Retinal pigment epithelial cell (primary cell): ENCODE results near the gene VWDE.
A peak's percentile ranks its signal among the peaks of the same experiment; 100 is the strongest.

Experiments used
- DNase-seq: peaks from one replicate; pipeline ENCODE4 v3.0.0-alpha.2; 2010; ENCODE audit warnings: low read depth
- H3K4me3 ChIP-seq: 2 replicates; pipeline ENCODE4 v1.5.1; 2011; ENCODE audit warnings: mild to moderate bottlenecking, low read length, control low read depth, moderate library complexity
- TF ChIP-seq, protein P1 (sequence below): conservative IDR thresholded peaks from 2 replicates; pipeline ENCODE4 v1.5.1; 2011; ENCODE audit warnings: low read depth, low read length, control low read depth, inconsistent platforms

The VWDE gene

DNA sequence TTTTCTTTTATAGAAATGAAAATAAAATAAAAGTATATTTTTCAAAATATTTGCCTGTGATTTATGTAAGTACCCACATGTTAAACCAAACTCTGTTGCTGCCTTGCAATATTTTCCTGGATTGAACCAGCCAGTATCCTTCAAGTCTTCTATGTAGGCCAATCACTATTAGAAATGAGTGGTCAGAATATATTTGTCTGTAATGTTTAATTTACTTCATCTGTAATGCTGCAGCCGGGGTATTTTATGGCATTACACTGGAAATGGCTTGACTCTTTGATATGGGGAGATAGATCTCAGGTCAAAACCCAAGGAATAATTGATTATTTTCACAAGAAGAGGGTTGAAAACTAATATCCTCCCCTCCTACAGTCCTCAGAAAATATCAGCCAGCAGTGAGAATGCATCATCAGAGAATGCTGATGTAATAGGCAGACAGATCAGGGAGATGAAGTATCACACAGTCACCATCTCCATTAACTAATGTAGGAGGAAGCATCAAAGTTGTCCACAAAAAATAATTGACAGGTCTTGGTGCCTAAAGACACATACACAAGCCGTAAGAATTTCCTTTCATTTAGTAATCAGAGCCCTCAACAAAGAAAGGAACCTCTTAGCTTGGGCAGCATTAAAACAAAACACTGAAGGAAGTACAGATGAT lies 82.5 kb downstream of the VWDE start:
- no peak for DNase-seq
- no peak overlapping the region for H3K4me3 ChIP-seq
- TF ChIP-seq, protein P1, sequence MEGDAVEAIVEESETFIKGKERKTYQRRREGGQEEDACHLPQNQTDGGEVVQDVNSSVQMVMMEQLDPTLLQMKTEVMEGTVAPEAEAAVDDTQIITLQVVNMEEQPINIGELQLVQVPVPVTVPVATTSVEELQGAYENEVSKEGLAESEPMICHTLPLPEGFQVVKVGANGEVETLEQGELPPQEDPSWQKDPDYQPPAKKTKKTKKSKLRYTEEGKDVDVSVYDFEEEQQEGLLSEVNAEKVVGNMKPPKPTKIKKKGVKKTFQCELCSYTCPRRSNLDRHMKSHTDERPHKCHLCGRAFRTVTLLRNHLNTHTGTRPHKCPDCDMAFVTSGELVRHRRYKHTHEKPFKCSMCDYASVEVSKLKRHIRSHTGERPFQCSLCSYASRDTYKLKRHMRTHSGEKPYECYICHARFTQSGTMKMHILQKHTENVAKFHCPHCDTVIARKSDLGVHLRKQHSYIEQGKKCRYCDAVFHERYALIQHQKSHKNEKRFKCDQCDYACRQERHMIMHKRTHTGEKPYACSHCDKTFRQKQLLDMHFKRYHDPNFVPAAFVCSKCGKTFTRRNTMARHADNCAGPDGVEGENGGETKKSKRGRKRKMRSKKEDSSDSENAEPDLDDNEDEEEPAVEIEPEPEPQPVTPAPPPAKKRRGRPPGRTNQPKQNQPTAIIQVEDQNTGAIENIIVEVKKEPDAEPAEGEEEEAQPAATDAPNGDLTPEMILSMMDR = no peak

DNA sequence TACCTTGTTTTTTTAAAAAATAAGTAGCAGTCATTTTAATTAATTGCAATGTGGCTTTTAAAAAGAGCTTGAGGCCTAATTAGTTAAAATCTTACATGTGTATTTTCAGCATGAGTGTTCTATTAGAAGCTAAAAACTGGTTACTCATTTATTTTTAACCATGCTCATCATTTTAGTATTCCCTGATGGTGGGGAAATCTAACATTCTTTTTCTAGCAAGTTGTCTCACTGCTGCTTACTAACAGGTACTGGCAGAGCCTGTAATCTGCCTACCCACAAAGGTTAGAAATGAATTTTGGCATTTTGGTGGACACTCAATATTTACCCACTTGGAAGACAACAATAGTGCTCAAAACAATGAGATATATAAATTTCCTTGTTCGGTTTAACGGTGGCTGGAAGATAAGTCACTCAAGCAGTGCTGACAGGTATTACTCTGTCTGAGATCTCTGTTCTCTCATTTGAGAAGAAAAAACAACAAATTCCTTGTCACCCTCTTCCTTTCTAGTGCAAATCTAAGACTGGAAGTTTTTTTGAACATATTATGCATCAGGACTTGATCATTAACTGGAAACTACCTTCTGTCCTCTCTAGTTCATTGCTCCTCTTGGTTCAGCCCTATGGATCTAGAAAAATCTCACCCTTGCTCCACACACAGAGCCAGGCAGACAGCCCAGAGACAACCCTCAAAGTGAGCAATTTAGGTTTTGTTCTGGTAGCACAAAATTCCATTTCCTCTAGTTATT lies 83.3 kb downstream of the VWDE start:
- DNase-seq = no peak
- TF ChIP-seq, protein P1 = no peak
- H3K4me3 ChIP-seq = no peak overlapping the region

DNA sequence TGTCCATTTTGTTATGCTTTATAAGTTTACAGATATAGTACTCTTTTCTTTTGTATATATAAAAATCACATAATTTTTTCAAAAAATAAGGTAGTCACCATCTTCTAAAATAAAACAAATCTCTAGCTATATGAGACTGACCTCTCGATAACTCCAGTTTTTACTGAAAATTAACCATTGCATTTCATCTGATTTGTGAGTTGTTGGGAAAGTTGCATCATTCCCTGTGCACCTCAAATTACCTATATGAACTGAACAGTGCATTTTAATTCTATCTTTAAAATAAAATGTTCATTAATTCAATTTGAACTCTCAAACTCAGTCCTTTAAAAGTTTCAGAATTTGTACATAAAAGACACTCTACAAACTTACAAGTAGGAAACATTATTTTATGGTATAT lies 86.0 kb downstream of the VWDE start:
- TF ChIP-seq, protein P1 = no peak
- no peak overlapping the region for H3K4me3 ChIP-seq
- DNase-seq = no peak

DNA sequence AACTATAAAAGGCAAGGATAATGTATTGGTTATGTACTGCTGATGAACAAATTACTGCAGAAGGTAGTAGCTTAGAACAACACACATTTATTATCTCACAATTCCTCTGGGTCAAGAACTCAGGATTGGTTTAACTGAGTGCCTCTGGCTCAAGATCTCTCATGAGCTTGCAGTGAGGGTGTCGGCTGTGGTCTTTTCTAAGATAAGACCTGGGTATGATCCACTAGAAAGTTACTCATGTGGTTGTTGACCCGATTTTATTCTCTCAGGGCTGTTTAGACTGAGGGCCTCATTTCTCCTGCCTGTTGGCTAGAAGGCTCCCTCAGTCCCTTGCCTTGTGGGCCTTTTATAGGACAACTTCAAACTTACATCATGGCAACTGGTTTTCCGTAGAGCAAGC lies 86.7 kb downstream of the VWDE start:
- TF ChIP-seq, protein P1 = no peak
- DNase-seq = no peak
- H3K4me3 ChIP-seq = no peak overlapping the region

DNA sequence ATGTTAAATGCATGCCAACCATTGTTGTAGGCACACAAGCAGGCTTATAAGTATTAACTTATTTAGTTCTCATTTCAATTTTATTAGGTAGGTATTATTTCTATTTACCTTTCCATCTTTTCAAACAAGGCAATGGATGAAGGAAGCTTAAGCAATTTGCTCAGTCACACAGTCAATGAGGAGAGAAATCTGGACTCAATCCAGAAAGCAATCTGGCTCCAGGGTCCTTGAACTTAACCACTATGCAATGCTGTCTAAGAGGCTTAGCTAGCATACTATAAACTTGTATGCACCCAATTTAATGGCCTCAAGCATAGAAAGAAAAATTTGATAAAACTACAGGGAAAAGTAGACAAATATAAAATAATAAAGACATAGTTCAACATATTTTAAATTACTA lies 88.6 kb downstream of the VWDE start:
- peak; percentile 93 for DNase-seq
- TF ChIP-seq, protein P1 = no peak
- no peak overlapping the region for H3K4me3 ChIP-seq

DNA sequence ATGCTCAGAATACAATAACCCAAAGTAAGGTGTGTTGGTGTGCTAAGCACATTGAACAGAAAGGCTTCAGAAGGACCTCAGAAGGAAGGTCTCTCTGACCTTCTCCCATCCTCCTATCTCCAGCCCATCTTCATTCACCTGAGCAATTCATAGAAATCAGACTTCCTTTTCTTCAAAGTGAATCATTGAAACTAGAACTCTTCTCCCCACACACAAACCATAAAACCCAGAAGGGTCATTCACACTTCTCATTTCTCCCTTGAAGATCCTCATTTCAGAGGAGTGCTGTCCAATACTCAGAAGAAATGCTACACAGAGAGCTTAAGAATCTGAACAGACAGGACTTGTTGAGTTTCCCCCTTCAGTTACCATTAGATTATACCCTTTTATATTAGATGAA lies 89.5 kb downstream of the VWDE start:
- DNase-seq = no peak
- no peak overlapping the region for H3K4me3 ChIP-seq
- TF ChIP-seq, protein P1 = no peak

DNA sequence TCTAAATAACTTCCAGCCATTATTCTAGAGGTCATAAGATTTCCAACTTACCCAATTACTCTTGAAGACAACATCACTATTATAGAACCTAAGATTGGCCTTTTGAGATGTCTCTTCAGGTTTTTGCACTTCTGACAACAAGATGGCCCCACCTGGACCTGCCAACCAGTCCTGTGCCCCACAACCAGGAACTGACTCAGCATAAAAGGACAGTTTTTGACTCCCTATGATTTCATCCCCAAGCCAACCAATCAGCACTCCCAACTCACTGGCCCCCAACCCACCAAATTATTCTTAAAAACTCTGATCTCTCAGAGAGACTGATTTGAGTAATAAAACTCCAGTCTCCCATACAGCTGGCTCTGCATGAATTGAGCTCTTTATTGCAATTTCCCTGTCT lies 98.2 kb downstream of the VWDE start:
- no peak overlapping the region for H3K4me3 ChIP-seq
- DNase-seq = no peak
- TF ChIP-seq, protein P1 = no peak
